SU-DHL-6 (cell line): ENCODE results near the gene LIX1.

Experiments used
- CTCF ChIP-seq: fragments of 200-600 bp; sonication (generic); IDR thresholded peaks from one replicate; pipeline ENCODE4 v1.5.1; 2017; ENCODE audit warnings: antibody characterized with exemption, mild to moderate bottlenecking, low read length, moderate library complexity; ENCODE audit not compliant: insufficient read depth, poor library complexity, severe bottlenecking
- EZH2phosphoT487 ChIP-seq: fragments of 200-600 bp; sonication (generic), shearing (Covaris generic); conservative IDR thresholded peaks from 2 replicates; pipeline ENCODE4 v1.6.1; 2018; ENCODE audit warnings: mild to moderate bottlenecking, antibody characterized with exemption, low read length, moderate library complexity, mixed read lengths

GRCh38 chr5:97149709-97150108 is 7.3 kb upstream of the LIX1 start:
- TF ChIP-seq CTCF (no peak), EZH2phosphoT487 (no peak)
